AG10803 (cell line): Measurements from ENCODE around the gene GAREM2.

Experiments used
- DNase-seq: peaks from one replicate; pipeline ENCODE4 v3.0.0; 2010; ENCODE audit warnings: low read depth
- H3K4me3 ChIP-seq: 2 replicates; pipeline ENCODE4 v1.5.1; 2011; ENCODE audit warnings: mild to moderate bottlenecking, low read length, control low read depth
- CTCF ChIP-seq: conservative IDR thresholded peaks from 2 replicates; pipeline ENCODE4 v1.5.1; 2011; ENCODE audit warnings: mild to moderate bottlenecking, low read length, control low read depth, inconsistent platforms

Gene GAREM2

GRCh38 chr2:26176279-26176615 is 3.4 kb downstream of the GAREM2 start:
- no peak overlapping the region for H3K4me3 ChIP-seq
- TF ChIP-seq CTCF = no peak
- DNase-seq = no peak

GRCh38 chr2:26177122-26177521 is 4.2 kb downstream of the GAREM2 start:
- TF ChIP-seq CTCF = no peak
- DNase-seq = no peak

GRCh38 chr2:26178246-26178645 is 5.4 kb downstream of the GAREM2 start:
- DNase-seq = no peak
- H3K4me3 ChIP-seq = no peak overlapping the region
- TF ChIP-seq CTCF = no peak

More at GRCh38 chr2:26177122-26177521, 4.2 kb downstream of the GAREM2 start:
- H3K4me3 ChIP-seq = no peak overlapping the region

GRCh38 chr2:26178746-26179436 is 6.0 kb downstream of the GAREM2 start:
- no peak for TF ChIP-seq CTCF
- H3K4me3 ChIP-seq = peak overlapping the region; percentile 51
- DNase-seq = peak; percentile 4

GRCh38 chr2:26179446-26179913 is 6.6 kb downstream of the GAREM2 start:
- TF ChIP-seq CTCF = no peak
- peak overlapping the region; percentile 51; the same call in 1 of the 2 replicates for H3K4me3 ChIP-seq
- DNase-seq = no peak

DNA sequence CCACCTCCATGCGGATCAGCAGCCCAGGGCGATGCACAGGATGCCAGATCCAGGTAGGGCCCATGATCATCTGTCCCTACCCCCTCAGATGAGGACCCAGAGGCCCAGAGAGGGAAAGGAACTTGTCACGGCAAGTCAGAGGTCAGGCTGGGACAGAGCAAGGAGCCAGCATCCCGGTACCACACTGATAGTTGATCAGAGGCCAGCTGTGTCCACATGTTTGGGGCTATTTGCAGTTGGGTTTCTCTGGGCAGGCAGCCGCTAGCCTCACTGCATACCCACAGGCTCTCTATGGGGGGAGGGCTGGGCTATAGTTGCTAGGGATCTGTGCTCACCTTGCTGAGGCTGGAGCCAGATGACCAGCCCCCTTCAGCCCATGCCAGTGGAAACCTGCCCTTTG is 9.6 kb downstream of the GAREM2 start:
- TF ChIP-seq CTCF = no peak
- no peak overlapping the region for H3K4me3 ChIP-seq
- no peak for DNase-seq

GRCh38 chr2:26182887-26183630 is 10.2 kb downstream of the GAREM2 start:
- no peak overlapping the region for H3K4me3 ChIP-seq
- no peak for TF ChIP-seq CTCF

More at GRCh38 chr2:26182887-26183630, 10.2 kb downstream of the GAREM2 start:
- no peak for DNase-seq
